PC-3 (cell line): Measurements from ENCODE around the gene PLD4.

Source experiments
- EZH2 ChIP-seq: fragments of 300-600 bp; sonication (generic); IDR thresholded peaks from one replicate; pipeline ENCODE4 v1.6.1; 2017; ENCODE audit warnings: antibody characterized with exemption, mild to moderate bottlenecking, low read length; ENCODE audit not compliant: unreplicated experiment
- EZH2phosphoT487 ChIP-seq: fragments of 300-600 bp; sonication (generic); IDR thresholded peaks from 2 replicates; pipeline ENCODE4 v1.6.1; 2018; ENCODE audit warnings: mild to moderate bottlenecking, antibody characterized with exemption, low read length, borderline replicate concordance
- TF ChIP-seq, protein P1 (sequence below): fragments of 300-600 bp; sonication (generic); conservative IDR thresholded peaks from 2 replicates; pipeline ENCODE4 v1.5.1; 2017; ENCODE audit warnings: antibody characterized with exemption, low read depth, mild to moderate bottlenecking, low read length

DNA sequence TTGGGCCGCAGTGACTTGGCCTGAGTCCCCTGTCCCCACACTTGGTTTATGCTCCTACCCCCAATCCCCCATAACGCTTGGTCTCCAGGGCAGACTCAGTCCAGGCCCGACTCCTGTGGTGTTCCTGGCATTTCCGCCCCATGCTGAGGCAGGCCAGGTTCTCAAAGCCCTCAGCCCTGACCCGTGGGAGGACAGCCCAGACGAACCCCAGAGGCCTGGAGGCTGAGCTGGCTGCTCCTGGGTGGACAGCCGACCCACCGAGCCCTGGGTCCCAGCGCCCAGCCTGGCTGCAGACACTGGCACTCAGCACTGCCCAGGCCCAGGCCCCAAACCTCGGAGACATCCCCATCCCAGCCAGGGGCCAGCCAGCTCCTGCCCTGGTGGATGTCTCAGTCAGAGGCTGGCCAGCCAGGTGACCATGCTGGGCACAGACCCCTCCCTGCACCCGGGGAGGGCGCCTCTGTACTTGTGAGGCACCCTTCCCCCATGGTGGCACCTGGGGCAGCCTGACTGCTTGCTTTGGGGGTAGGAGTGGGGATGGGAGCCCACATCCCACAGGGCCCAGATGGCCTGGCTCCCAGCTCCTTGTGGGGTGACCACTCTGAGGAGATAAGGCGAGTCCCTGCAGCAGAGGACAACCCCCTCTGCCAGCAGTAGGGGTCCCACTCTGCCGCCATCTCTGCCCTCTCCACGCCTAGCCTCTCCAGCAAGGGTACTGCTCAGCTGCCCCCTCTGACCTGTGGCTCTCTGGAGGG is 1.4 kb downstream of the PLD4 start:
- TF ChIP-seq, protein P1, sequence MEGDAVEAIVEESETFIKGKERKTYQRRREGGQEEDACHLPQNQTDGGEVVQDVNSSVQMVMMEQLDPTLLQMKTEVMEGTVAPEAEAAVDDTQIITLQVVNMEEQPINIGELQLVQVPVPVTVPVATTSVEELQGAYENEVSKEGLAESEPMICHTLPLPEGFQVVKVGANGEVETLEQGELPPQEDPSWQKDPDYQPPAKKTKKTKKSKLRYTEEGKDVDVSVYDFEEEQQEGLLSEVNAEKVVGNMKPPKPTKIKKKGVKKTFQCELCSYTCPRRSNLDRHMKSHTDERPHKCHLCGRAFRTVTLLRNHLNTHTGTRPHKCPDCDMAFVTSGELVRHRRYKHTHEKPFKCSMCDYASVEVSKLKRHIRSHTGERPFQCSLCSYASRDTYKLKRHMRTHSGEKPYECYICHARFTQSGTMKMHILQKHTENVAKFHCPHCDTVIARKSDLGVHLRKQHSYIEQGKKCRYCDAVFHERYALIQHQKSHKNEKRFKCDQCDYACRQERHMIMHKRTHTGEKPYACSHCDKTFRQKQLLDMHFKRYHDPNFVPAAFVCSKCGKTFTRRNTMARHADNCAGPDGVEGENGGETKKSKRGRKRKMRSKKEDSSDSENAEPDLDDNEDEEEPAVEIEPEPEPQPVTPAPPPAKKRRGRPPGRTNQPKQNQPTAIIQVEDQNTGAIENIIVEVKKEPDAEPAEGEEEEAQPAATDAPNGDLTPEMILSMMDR, result no peak
- TF ChIP-seq EZH2, result no peak
- TF ChIP-seq EZH2phosphoT487, result no peak
